ENCODE measurements around the gene KCNH3.
"Not testable (repeated sequence)": the region's sequence is repeated elsewhere in the genome, so short reads cannot be mapped to it uniquely, and the experiment has no call there.

The KCNH3 gene

DNA sequence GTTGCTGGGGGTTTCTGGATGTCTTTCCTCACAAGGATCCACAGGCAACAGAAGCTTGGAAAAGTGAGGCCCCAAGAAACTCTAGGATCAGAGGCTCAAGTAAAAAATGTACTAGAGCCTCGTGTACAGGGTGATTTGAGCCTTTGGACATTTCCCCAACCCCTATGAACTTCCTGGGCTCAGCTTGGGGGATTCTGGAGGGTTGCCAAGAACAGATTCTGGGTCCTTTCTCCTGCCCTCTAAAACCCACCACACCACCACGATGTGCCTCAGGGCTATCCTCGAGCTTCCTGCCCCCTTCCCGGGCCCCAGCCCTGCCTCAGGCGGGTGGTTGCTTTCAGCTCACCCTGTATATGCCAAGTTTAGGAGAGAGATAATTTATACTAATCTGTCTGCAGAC is 66.0 kb downstream of the KCNH3 start:
- H3K4me1 ChIP-seq (ENCODE audit: insufficient read depth, poor library complexity, severe bottlenecking) = no peaks in the 10 kb centered on the region
- no peak overlapping the region for H3K27ac ChIP-seq (ENCODE audit: poor library complexity, severe bottlenecking)
- no peaks in the 10 kb centered on the region for H3K27me3 ChIP-seq (ENCODE audit: insufficient read depth, poor library complexity, severe bottlenecking)
- no peaks in the 10 kb centered on the region for H3K36me3 ChIP-seq (ENCODE audit: low read depth)
- ATAC-seq (ENCODE audit: low read depth) = no peak
- DNase-seq (ENCODE audit: low spot score) = no peak
- no peak overlapping the region for H3K4me3 ChIP-seq (ENCODE audit: severe bottlenecking)
- TF ChIP-seq, protein P1, sequence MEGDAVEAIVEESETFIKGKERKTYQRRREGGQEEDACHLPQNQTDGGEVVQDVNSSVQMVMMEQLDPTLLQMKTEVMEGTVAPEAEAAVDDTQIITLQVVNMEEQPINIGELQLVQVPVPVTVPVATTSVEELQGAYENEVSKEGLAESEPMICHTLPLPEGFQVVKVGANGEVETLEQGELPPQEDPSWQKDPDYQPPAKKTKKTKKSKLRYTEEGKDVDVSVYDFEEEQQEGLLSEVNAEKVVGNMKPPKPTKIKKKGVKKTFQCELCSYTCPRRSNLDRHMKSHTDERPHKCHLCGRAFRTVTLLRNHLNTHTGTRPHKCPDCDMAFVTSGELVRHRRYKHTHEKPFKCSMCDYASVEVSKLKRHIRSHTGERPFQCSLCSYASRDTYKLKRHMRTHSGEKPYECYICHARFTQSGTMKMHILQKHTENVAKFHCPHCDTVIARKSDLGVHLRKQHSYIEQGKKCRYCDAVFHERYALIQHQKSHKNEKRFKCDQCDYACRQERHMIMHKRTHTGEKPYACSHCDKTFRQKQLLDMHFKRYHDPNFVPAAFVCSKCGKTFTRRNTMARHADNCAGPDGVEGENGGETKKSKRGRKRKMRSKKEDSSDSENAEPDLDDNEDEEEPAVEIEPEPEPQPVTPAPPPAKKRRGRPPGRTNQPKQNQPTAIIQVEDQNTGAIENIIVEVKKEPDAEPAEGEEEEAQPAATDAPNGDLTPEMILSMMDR (IDR thresholded peaks at IDR 0.05; ENCODE audit: poor library complexity, severe bottlenecking) = no peak
- no peaks in the 10 kb centered on the region for H3K9me3 ChIP-seq (ENCODE audit: severe bottlenecking)

DNA sequence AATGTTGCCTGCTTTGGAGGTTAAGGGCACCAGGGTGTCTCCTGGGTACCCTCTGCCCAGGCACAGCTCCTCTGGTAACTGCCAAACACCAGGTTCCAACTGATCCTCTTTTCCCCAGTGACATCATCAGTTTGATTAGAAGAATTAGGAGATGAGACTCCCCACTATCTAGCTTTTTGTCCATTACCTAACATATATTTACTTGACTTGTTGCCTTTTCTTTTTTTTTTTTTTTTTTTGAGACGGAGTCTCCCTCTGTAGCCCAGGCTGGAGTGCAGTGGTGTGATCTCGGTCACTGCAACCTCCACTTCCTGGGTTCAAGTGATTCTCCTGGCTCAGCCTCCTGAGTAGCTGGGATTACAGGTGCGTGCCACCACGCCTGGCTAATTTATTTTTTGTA is 66.7 kb downstream of the KCNH3 start, which contains the start of gene FAM186B:
TSS of gene FAM186B (minus strand) at position 101 of the 400 bp plus-strand sequence. CDS start 162 bp downstream, outside the sequence.
- not testable (repeated sequence) for DNase-seq (ENCODE audit: low spot score); H3K27ac ChIP-seq (ENCODE audit: poor library complexity, severe bottlenecking); H3K4me1 ChIP-seq (ENCODE audit: insufficient read depth, poor library complexity, severe bottlenecking); H3K9me3 ChIP-seq (ENCODE audit: severe bottlenecking); H3K27me3 ChIP-seq (ENCODE audit: insufficient read depth, poor library complexity, severe bottlenecking); H3K36me3 ChIP-seq (ENCODE audit: low read depth); H3K4me3 ChIP-seq (ENCODE audit: severe bottlenecking); ATAC-seq (ENCODE audit: low read depth)

Data from RWPE2 (cell line).